Measurements from ENCODE around the gene MSI2.

Gene MSI2

DNA sequence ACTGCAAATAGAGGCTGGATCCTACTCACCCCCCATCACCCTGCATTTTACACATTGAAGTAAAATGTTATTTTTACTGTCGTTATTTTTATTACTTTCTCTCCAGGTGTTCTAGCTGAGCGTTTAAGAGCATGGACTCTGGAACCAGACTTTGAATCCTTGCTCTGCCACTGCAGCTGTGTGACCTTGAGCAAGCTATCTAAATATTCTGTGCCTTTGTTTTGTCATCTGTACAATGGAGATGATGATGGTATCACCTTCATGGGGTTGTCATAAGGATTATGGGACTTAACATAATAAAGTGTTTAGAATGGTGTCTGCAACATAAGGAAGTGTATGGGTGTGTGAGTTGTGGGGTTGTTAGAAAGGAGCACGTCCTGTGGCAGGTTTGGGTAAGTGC is 17.8 kb downstream of the MSI2 start:
- ATAC-seq = no peak
- no peak for TF ChIP-seq ZFP30 (CRISPR knock-in tag; IDR thresholded peaks at IDR 0.05)
- TF ChIP-seq PPARA (CRISPR knock-in tag; IDR thresholded peaks at IDR 0.05; ENCODE audit: borderline replicate concordance) = no peak
- TF ChIP-seq, protein P1, sequence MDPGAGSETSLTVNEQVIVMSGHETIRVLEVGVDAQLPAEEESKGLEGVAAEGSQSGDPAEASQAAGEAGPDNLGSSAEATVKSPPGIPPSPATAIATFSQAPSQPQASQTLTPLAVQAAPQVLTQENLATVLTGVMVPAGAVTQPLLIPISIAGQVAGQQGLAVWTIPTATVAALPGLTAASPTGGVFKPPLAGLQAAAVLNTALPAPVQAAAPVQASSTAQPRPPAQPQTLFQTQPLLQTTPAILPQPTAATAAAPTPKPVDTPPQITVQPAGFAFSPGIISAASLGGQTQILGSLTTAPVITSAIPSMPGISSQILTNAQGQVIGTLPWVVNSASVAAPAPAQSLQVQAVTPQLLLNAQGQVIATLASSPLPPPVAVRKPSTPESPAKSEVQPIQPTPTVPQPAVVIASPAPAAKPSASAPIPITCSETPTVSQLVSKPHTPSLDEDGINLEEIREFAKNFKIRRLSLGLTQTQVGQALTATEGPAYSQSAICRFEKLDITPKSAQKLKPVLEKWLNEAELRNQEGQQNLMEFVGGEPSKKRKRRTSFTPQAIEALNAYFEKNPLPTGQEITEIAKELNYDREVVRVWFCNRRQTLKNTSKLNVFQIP (CRISPR knock-in tag; IDR thresholded peaks at IDR 0.05; ENCODE audit: borderline replicate concordance, low read depth) = no peak
- no peak for TF ChIP-seq CSDC2 (CRISPR knock-in tag; IDR thresholded peaks at IDR 0.05)
- TF ChIP-seq TOX (CRISPR knock-in tag; IDR thresholded peaks at IDR 0.05; ENCODE audit: borderline replicate concordance) = no peak
- no peak for TF ChIP-seq ZNF565 (CRISPR knock-in tag; conservative IDR thresholded peaks at IDR 0.05; ENCODE audit: low read depth)
- no peak for TF ChIP-seq ARNTL (CRISPR knock-in tag; IDR thresholded peaks at IDR 0.05; ENCODE audit: borderline replicate concordance, low read depth)
- no peak for TF ChIP-seq ZNF8 (CRISPR knock-in tag; IDR thresholded peaks at IDR 0.05)
- TF ChIP-seq, protein P2, sequence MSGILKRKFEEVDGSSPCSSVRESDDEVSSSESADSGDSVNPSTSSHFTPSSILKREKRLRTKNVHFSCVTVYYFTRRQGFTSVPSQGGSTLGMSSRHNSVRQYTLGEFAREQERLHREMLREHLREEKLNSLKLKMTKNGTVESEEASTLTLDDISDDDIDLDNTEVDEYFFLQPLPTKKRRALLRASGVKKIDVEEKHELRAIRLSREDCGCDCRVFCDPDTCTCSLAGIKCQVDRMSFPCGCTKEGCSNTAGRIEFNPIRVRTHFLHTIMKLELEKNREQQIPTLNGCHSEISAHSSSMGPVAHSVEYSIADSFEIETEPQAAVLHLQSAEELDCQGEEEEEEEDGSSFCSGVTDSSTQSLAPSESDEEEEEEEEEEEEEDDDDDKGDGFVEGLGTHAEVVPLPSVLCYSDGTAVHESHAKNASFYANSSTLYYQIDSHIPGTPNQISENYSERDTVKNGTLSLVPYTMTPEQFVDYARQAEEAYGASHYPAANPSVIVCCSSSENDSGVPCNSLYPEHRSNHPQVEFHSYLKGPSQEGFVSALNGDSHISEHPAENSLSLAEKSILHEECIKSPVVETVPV (CRISPR knock-in tag; IDR thresholded peaks at IDR 0.05) = no peak
- TF ChIP-seq ZFP3 (CRISPR knock-in tag; IDR thresholded peaks at IDR 0.05) = no peak
- no peak for TF ChIP-seq ZNF70 (CRISPR knock-in tag; IDR thresholded peaks at IDR 0.05)
- no peak for TF ChIP-seq ESRRG (CRISPR knock-in tag; IDR thresholded peaks at IDR 0.05)
- TF ChIP-seq, protein P3, sequence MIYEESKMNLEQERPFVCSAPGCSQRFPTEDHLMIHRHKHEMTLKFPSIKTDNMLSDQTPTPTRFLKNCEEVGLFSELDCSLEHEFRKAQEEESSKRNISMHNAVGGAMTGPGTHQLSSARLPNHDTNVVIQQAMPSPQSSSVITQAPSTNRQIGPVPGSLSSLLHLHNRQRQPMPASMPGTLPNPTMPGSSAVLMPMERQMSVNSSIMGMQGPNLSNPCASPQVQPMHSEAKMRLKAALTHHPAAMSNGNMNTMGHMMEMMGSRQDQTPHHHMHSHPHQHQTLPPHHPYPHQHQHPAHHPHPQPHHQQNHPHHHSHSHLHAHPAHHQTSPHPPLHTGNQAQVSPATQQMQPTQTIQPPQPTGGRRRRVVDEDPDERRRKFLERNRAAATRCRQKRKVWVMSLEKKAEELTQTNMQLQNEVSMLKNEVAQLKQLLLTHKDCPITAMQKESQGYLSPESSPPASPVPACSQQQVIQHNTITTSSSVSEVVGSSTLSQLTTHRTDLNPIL (CRISPR knock-in tag; IDR thresholded peaks at IDR 0.05; ENCODE audit: low read depth) = no peak
- no peak for TF ChIP-seq SNAI2 (CRISPR knock-in tag; IDR thresholded peaks at IDR 0.05)

DNA sequence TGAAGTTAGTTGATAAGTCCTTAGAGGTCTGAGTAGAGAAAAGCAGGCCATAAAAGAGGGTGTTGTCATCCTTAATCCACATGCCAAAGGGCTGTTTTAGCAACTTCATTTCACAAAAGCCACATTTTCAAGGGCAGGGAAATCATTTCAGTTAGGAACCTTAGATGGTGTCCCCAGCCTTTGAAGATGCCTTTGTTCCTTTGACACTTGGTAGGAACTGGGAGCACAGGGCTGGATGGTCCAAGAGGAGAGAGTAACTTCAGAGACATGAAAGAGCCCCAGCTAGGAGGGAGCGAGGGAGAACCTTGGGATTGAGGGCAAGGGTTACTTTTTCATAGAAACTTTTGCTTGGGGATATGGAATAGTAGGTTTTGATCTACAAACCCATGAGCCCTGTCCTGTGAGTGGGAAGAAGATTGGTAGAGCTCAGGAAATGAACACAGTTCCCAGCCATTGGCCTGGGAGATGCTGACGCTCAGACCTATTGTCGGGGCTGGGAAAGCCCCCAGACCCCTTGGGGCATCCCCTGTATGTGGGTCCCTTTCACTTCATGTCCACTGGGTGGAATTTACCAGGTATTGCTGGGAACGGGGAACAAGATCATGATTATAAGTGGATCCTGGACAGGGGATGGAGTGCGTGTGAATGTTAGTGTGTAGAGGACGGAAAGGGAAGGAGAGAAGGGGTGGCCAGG is 18.9 kb downstream of the MSI2 start:
- no peak for ATAC-seq
- no peak for TF ChIP-seq ESRRG (CRISPR knock-in tag; IDR thresholded peaks at IDR 0.05)
- TF ChIP-seq, protein P2 (CRISPR knock-in tag; IDR thresholded peaks at IDR 0.05) = no peak
- TF ChIP-seq, protein P4, sequence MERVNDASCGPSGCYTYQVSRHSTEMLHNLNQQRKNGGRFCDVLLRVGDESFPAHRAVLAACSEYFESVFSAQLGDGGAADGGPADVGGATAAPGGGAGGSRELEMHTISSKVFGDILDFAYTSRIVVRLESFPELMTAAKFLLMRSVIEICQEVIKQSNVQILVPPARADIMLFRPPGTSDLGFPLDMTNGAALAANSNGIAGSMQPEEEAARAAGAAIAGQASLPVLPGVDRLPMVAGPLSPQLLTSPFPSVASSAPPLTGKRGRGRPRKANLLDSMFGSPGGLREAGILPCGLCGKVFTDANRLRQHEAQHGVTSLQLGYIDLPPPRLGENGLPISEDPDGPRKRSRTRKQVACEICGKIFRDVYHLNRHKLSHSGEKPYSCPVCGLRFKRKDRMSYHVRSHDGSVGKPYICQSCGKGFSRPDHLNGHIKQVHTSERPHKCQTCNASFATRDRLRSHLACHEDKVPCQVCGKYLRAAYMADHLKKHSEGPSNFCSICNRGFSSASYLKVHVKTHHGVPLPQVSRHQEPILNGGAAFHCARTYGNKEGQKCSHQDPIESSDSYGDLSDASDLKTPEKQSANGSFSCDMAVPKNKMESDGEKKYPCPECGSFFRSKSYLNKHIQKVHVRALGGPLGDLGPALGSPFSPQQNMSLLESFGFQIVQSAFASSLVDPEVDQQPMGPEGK (CRISPR knock-in tag; IDR thresholded peaks at IDR 0.05; ENCODE audit: borderline replicate concordance) = no peak
- no peak for TF ChIP-seq ZNF70 (CRISPR knock-in tag; IDR thresholded peaks at IDR 0.05)
- TF ChIP-seq ARNTL (CRISPR knock-in tag; IDR thresholded peaks at IDR 0.05; ENCODE audit: borderline replicate concordance, low read depth) = no peak
- TF ChIP-seq ZFP30 (CRISPR knock-in tag; IDR thresholded peaks at IDR 0.05) = no peak
- no peak for TF ChIP-seq TOX (CRISPR knock-in tag; IDR thresholded peaks at IDR 0.05; ENCODE audit: borderline replicate concordance)
- no peak for TF ChIP-seq ZNF565 (CRISPR knock-in tag; conservative IDR thresholded peaks at IDR 0.05; ENCODE audit: low read depth)
- no peak for TF ChIP-seq ISL1 (CRISPR knock-in tag; IDR thresholded peaks at IDR 0.05)
- TF ChIP-seq OSR1 (CRISPR knock-in tag; IDR thresholded peaks at IDR 0.05) = no peak
- TF ChIP-seq, protein P5, sequence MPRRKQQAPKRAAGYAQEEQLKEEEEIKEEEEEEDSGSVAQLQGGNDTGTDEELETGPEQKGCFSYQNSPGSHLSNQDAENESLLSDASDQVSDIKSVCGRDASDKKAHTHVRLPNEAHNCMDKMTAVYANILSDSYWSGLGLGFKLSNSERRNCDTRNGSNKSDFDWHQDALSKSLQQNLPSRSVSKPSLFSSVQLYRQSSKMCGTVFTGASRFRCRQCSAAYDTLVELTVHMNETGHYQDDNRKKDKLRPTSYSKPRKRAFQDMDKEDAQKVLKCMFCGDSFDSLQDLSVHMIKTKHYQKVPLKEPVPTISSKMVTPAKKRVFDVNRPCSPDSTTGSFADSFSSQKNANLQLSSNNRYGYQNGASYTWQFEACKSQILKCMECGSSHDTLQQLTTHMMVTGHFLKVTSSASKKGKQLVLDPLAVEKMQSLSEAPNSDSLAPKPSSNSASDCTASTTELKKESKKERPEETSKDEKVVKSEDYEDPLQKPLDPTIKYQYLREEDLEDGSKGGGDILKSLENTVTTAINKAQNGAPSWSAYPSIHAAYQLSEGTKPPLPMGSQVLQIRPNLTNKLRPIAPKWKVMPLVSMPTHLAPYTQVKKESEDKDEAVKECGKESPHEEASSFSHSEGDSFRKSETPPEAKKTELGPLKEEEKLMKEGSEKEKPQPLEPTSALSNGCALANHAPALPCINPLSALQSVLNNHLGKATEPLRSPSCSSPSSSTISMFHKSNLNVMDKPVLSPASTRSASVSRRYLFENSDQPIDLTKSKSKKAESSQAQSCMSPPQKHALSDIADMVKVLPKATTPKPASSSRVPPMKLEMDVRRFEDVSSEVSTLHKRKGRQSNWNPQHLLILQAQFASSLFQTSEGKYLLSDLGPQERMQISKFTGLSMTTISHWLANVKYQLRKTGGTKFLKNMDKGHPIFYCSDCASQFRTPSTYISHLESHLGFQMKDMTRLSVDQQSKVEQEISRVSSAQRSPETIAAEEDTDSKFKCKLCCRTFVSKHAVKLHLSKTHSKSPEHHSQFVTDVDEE (CRISPR knock-in tag; IDR thresholded peaks at IDR 0.05) = no peak
- TF ChIP-seq RARB (CRISPR knock-in tag; IDR thresholded peaks at IDR 0.05) = no peak
